AG04450 (cell line): ENCODE measurements around the gene RTP3. TPM values are rescaled to one million over a fixed set of nuclear protein-coding genes. Genes with fewer than 3 reads are reported as not detected.

ENCODE experiments used
- CTCF ChIA-PET: fragments of 300-600, 350-600 bp; formaldehyde crosslinking; extraction: SDS; loops from one replicate; lab custom pipeline; 2022; ENCODE audit warnings: antibody characterized with exemption, inconsistent platforms; lab: Charles Lee
- POLR2A ChIA-PET: fragments of 350-600 bp; formaldehyde crosslinking; extraction: SDS; loops from one replicate; lab custom pipeline; 2021; ENCODE audit warnings: antibody characterized with exemption, inconsistent platforms; lab: Yijun Ruan, JAX
- DNase-seq: peaks from one replicate; pipeline ENCODE4 v3.0.0-alpha.2; 2011; ENCODE audit warnings: low read depth, low spot score
- H3K27ac ChIP-seq: one replicate; pipeline ENCODE4 v1.5.1; 2012; ENCODE audit warnings: low read depth, low read length, control low read depth
- H3K27me3 ChIP-seq: one replicate; pipeline ENCODE4 v1.6.0; 2012; ENCODE audit warnings: low read length; ENCODE audit not compliant: control insufficient read depth, insufficient read depth
- H3K4me3 ChIP-seq: 2 replicates; pipeline ENCODE4 v1.5.1; 2011; ENCODE audit warnings: mild to moderate bottlenecking, low read depth, low read length, control low read depth
- H3K9me3 ChIP-seq: 2 replicates; pipeline ENCODE4 v1.5.1; 2012; ENCODE audit warnings: low read length; ENCODE audit not compliant: control insufficient read depth, insufficient read depth
- polyA plus RNA-seq: library from polyadenylated mRNA; depleted of rRNA; stranded (reverse); fragments of >200 nt; gene quantifications from 2 replicates; pipeline ENCODE4 v1.2.3, GENCODE V29; 2011
- TF ChIP-seq, protein P1 (sequence below): IDR thresholded peaks from 2 replicates; pipeline ENCODE4 v1.5.1; 2011; ENCODE audit warnings: low read depth, low read length, control low read depth, inconsistent platforms

RTP3 gene
- polyA plus RNA-seq, 1 experiment, result 0.06 TPM

DNA sequence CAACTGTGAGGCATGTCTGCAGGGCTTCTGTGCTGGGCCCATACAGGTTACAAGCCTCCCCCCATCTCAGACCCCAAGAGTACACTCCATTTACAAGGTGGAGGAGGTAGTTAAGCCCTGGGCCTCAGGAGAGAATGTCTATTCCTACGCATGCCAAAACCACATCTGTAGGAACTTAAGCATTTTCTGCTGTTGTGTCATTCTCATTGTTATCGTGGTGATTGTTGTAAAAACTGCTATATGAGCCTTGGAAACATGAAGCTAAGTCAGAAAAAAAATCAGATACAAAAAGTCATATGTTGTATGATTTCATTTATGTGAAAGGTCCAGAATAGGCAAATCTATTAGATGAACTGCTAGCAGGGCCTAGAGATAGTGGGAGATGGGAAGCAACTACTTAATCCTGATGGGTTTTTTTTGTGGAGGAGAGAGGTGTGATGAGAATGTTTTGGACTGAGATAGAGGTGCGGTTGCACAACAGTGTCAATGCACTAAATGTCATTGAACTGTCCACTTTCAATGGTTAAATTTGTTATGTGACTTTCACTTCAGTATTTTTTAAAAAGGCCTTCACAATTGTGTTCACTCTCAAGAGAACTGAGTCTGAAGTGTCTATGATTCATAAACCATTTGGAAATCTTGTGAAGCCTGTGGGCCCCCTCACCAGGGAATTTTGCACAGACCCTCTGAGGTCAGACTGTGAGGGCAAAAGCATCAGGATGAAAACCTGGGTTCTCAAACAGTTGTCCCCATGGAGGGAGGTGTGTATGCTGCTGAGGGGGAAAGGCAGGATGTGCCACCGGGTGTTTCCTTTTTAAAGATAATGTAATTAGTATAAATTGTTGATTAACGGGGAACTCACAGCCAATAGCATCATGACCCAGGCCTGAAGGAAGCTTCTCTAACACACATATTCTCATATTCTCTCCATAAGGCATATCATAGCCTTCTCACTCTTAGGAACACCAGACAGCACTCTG is 3.2 kb downstream of the RTP3 start:
- CTCF ChIA-PET, result interaction anchor here (3.4 to 4.6 kb wide), 2 partner anchors 12 kb away, joined by 24 to 30 read pairs; no protein-coding TSS in a partner anchor

DNA sequence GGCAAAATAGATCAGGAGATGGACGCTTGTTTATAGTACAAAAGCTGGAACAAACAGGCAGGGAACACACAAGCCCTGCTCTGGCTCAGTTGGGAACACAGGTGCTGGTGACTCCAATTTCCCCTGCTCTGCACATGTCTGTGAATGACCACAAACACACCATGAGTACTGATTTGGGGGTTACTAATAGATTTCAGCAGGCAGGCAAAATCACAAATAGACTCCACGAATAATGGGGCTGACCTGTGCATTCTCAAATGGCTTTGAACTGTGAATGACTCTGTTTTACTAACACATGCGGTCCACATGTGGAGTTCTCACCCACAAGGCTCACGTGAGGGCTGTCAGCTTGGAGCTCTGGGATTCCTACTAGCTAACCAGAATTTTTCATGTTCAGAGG is 3.9 kb downstream of the RTP3 start:
- no peak for DNase-seq
- CTCF ChIA-PET, result interaction anchor here (3.4 kb wide), 1 partner anchor 13 kb away, joined by 24 read pairs; no protein-coding TSS in a partner anchor
- H3K4me3 ChIP-seq, result no peak overlapping the region
- H3K9me3 ChIP-seq, result no peaks in the 10 kb centered on the region
- H3K27ac ChIP-seq, result no peak overlapping the region
- no peaks in the 10 kb centered on the region for H3K27me3 ChIP-seq
- POLR2A ChIA-PET, result no interaction called here
- TF ChIP-seq, protein P1, sequence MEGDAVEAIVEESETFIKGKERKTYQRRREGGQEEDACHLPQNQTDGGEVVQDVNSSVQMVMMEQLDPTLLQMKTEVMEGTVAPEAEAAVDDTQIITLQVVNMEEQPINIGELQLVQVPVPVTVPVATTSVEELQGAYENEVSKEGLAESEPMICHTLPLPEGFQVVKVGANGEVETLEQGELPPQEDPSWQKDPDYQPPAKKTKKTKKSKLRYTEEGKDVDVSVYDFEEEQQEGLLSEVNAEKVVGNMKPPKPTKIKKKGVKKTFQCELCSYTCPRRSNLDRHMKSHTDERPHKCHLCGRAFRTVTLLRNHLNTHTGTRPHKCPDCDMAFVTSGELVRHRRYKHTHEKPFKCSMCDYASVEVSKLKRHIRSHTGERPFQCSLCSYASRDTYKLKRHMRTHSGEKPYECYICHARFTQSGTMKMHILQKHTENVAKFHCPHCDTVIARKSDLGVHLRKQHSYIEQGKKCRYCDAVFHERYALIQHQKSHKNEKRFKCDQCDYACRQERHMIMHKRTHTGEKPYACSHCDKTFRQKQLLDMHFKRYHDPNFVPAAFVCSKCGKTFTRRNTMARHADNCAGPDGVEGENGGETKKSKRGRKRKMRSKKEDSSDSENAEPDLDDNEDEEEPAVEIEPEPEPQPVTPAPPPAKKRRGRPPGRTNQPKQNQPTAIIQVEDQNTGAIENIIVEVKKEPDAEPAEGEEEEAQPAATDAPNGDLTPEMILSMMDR, result no peak

More for the DNA sequence above, 3.2 kb downstream of the RTP3 start:
- no peak for DNase-seq
- Histone ChIP-seq H3K27ac (no peak overlapping the region), H3K4me3 (no peak overlapping the region), H3K9me3 (no peaks in the 10 kb centered on the region), H3K27me3 (no peaks in the 10 kb centered on the region)
- TF ChIP-seq, protein P1, result no peak
- POLR2A ChIA-PET, result no interaction called here

DNA sequence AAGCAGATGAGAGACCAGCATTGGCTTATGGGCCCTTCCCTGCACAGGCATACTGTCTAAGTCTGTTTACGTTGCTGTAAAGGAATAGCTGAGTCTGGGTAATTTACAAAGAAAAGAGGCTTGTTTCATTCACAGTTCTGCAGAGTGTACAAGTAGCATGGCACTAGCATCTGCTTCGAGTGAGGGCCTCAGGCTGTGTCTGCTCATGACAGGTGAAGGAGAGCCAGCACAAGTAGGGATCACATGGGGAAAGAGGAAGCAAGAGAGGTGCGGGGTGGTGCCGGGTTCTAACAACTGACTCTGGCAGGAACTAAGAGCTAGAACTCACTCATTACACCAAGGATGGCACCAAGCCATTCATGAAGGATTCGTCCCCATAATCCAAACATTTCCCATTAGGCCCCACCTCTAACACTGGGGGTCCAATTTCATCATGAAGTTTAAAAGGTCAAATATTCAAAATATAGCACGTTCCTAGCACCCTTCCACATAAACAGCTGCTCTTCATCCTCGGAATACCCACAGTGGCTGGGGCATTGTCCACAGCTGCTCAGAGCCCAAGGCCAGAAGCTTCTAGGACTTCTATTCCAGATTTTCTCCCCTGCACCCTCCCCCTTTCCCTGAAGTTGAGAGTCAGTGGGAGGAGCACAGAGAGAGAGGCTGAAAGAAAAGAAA is 5.6 kb downstream of the RTP3 start:
- H3K27ac ChIP-seq, result no peak overlapping the region
- CTCF ChIA-PET, result interaction anchor here (0.6 to 3.4 kb wide), 2 partner anchors 14 to 48 kb away, joined by 4 to 24 read pairs; no protein-coding TSS in a partner anchor
- POLR2A ChIA-PET, result interaction anchor here (0.7 to 1.5 kb wide), 2 partner anchors 13 to 14 kb away, joined by 5 to 9 read pairs; no protein-coding TSS in a partner anchor
- H3K4me3 ChIP-seq, result no peak overlapping the region
- H3K27me3 ChIP-seq, result no peaks in the 10 kb centered on the region
- H3K9me3 ChIP-seq, result no peaks in the 10 kb centered on the region
- no peak for DNase-seq
- TF ChIP-seq, protein P1, result no peak

DNA sequence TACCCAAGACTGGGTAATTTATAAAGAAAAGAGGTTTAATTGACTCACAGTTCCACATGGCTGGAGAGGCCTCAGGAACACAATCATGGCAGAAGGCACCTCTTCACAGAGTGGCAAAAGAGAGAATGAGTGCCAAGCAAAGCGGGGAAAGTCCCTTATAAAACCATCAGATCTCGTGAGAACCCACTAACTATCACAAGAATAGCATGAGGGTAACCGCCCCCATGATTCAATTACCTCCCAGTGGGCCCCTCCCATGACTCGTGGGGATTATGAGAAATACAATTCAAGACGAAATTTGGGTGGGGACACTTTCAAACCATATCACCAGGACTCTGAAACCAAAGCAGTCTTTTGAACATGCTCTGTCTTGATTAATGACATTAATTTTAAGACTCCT is 7.0 kb downstream of the RTP3 start:
- no peak overlapping the region for H3K27ac ChIP-seq
- TF ChIP-seq, protein P1, result no peak
- no peak for DNase-seq
- H3K9me3 ChIP-seq, result no peaks in the 10 kb centered on the region
- ChIA-PET CTCF (interaction anchor here (2.3 to 3.4 kb wide), 2 partner anchors 16 kb away, joined by 16 to 24 read pairs; no protein-coding TSS in a partner anchor), POLR2A (no interaction called here)
- H3K4me3 ChIP-seq, result no peak overlapping the region
- no peaks in the 10 kb centered on the region for H3K27me3 ChIP-seq
